Activated naive CD4-positive, alpha-beta T cell treated with anti-CD3 and anti-CD28 coated beads, Interleukin-2, amount 10 ng/mL, durations not matched to agents 7 days and 5 days (primary cell): ENCODE data around the gene NCAPD3.

ENCODE experiments used
- CTCF ChIA-PET: fragments of 350-600 bp; sonication (Branson Sonifier 250); formaldehyde crosslinking; loops from one replicate; lab custom pipeline; 2021; ENCODE audit warnings: antibody characterized with exemption; lab: Charles Lee
- DNase-seq: peaks from one replicate; pipeline ENCODE4 v3.0.0-alpha.2; 2020
- H3K27ac Mint-ChIP-seq: one replicate; pipeline ENCODE4 v1.8.0; 2021; ENCODE audit warnings: mild to moderate bottlenecking, moderate library complexity, mixed read lengths
- H3K27me3 Mint-ChIP-seq: one replicate; pipeline ENCODE4 v1.8.0; 2021; ENCODE audit warnings: mild to moderate bottlenecking, mixed read lengths
- H3K36me3 Mint-ChIP-seq: one replicate; pipeline ENCODE4 v1.8.0; 2021; ENCODE audit warnings: mixed read lengths
- H3K4me1 Mint-ChIP-seq: one replicate; pipeline ENCODE4 v1.8.0; 2021; ENCODE audit warnings: mixed read lengths
- H3K4me3 Mint-ChIP-seq: one replicate; pipeline ENCODE4 v1.8.0; 2021; ENCODE audit warnings: mild to moderate bottlenecking, moderate library complexity, mixed read lengths
- H3K9me3 Mint-ChIP-seq: one replicate; pipeline ENCODE4 v1.8.0; 2021; ENCODE audit warnings: mixed read lengths

The NCAPD3 gene

DNA sequence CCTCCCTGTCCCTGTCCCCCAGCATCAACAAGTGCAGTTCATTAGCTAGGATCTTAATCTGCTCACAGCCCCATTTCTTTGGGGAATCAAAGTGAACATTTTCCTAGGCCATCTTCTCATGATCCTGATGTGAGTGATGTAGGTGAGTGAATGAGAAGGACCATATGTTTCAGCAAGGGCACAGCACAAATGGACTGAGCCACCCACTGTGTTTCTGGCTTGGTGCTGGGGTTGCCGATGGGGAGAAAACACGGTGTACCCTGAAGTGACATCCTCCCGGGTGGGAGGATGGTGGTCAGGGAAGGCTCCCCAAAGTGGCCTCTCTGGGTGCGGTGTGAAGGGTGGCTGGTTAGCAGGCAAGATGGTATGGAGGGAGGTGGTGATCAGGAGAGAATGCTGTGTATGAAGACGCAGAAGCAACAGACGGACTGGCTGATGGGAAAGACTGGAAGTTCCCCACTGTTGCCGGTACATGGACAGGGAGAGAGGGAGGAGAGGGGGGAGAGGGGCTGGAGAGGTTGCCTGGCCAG lies 82.7 kb downstream of the NCAPD3 start:
- CTCF ChIA-PET: interaction anchor here (2.0 to 3.1 kb wide), 4 partner anchors 87 to 213 kb away, joined by 5 to 32 read pairs (median 20); no protein-coding TSS in a partner anchor
- Mint-ChIP-seq H3K4me3 (no peak overlapping the region), H3K9me3 (no peaks in the 10 kb centered on the region), H3K4me1 (peaks cover 17% of the 10 kb centered on the region), H3K27me3 (no peaks in the 10 kb centered on the region), H3K27ac (no peak overlapping the region), H3K36me3 (peaks cover 20% of the 10 kb centered on the region)
- DNase-seq: no peak

DNA sequence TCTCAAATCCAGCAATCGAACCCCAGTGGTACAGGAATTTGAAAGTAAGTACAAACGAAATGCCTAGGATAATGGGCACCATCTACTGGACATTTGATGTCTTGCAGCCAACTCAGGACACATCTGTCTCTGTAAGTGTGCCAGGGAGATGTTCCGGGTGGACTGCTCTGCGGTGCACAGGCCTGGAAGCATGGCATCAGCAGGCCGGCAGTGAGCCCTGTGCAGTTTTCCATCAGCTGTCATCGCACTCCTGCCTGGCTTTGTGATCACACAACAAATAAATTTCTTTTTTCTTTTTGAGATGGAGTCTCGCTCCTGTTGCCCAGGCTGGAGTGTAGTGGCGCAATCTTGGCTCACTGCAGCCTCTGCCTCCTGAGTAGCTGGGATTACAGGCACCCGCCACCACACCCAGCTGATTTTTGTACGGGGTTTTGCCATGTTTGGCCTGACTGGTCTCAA lies 83.9 kb downstream of the NCAPD3 start:
- DNase-seq: peak; percentile 69
- peaks cover 12% of the 10 kb centered on the region for H3K36me3 Mint-ChIP-seq
- H3K9me3 Mint-ChIP-seq: no peaks in the 10 kb centered on the region
- no peak overlapping the region for H3K27ac Mint-ChIP-seq
- no peaks in the 10 kb centered on the region for H3K27me3 Mint-ChIP-seq
- CTCF ChIA-PET: interaction anchor here (0.6 to 3.1 kb wide), 6 partner anchors 17 to 212 kb away, joined by 3 to 32 read pairs (median 12); no protein-coding TSS in a partner anchor
- peaks cover 17% of the 10 kb centered on the region for H3K4me1 Mint-ChIP-seq
- H3K4me3 Mint-ChIP-seq: no peak overlapping the region

DNA sequence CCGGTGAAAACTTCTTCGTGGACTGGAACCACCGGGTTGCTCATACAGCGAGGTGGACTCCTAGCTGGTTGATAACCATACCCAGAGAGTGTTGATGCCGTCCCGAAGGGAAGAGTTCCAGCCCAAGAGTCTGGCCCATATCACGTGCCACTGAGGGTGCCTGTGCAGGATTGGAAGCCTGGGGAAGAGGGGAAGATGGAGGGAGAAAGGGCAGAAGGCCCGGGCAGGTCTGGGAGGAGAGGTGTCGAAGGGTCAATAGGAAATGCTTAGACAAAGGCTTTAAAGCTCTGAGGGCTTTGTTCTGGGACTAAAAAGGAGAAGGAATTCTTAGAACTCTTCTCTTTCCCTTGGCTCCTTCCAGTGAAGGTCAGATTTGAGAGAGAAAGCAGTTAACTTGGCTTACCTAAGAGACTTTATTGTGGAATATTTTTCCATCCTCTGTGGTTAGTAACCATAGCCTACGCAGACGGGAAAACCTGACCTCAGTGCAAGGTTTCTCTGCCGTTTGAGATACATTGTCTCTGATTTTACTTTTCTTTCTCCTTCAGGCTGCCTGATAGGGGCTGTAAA lies 84.4 kb downstream of the NCAPD3 start:
- H3K27ac Mint-ChIP-seq: no peak overlapping the region
- H3K4me3 Mint-ChIP-seq: no peak overlapping the region
- CTCF ChIA-PET: interaction anchor here (0.6 to 3.1 kb wide), 12 partner anchors 13 to 212 kb away, joined by 3 to 32 read pairs (median 4); no protein-coding TSS in a partner anchor

DNA sequence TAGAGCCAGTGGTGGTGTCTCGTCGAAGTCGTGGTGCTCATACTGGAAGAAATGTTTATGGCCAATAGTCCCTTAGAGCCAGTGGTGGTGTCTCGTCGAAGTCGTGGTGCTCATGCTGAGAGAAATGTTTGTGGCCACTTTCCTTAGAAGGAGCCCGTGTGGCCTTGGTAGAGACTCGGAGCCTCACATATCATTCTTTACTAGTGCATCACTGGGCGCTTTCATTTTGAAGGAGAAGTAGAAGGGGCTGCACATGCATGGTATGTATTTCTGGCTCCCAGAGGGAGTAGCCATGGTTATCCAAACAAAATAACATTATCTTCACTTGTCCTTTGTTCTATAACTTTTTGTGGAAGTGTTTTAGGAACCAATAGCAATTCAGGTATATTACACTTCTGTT lies 85.4 kb downstream of the NCAPD3 start:
- H3K27ac Mint-ChIP-seq: no peak overlapping the region
- H3K36me3 Mint-ChIP-seq: no peaks in the 10 kb centered on the region
- H3K27me3 Mint-ChIP-seq: no peaks in the 10 kb centered on the region
- no peak overlapping the region for H3K4me3 Mint-ChIP-seq
- CTCF ChIA-PET: interaction anchor here (1.1 to 3.1 kb wide), 6 partner anchors 27 to 211 kb away, joined by 3 to 32 read pairs (median 12); no protein-coding TSS in a partner anchor
- no peaks in the 10 kb centered on the region for H3K9me3 Mint-ChIP-seq
- peaks cover 7% of the 10 kb centered on the region for H3K4me1 Mint-ChIP-seq
- no peak for DNase-seq

More for the DNA sequence above, 84.4 kb downstream of the NCAPD3 start:
- Mint-ChIP-seq H3K36me3 (peaks cover 8% of the 10 kb centered on the region), H3K27me3 (no peaks in the 10 kb centered on the region), H3K9me3 (no peaks in the 10 kb centered on the region), H3K4me1 (peaks cover 17% of the 10 kb centered on the region)
- no peak for DNase-seq

DNA sequence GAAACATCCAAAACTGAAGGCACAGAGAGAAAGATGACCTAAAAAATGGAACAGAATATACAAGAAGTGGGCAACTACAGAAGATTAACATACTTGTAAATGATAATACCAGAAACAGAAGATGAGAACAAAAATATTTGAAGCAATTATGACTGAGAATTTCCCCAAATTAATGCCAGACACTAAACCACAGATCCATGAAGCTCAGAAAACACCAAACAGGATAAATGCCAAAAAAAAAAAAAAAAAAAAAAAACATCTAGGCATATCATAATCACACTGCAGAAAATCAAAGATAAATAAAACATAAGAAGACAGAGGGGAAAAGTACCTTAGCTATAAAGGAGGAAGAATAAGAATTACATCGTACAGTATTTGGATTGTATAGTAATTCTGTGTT lies 89.6 kb downstream of the NCAPD3 start:
- CTCF ChIA-PET: interaction anchor here (4.1 kb wide), 1 partner anchor 84 kb away, joined by 18 read pairs; no protein-coding TSS in a partner anchor

DNA sequence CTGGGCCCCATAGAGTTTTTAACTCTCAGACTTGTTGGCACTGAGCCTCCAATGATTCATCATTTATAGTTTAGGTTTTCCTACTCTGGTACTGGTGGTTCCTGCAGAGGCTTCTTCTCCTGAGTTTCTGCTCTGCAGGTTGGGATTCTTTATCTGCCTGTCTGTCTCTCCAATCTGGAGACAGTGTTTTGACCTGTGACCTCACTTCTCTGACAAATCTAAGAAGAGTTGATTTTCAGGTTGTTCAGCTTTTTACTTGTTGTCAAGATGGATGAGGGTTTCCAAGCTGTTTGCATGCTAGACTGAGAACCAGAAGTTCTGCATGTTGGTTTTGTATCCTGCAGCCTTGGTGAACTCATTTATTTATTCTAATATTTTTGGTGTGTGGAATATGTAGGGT lies 91.0 kb downstream of the NCAPD3 start:
- no peaks in the 10 kb centered on the region for H3K4me1 Mint-ChIP-seq

More for the DNA sequence above, 89.6 kb downstream of the NCAPD3 start:
- H3K9me3 Mint-ChIP-seq: peaks cover 15% of the 10 kb centered on the region
- H3K36me3 Mint-ChIP-seq: peaks cover 7% of the 10 kb centered on the region
- peaks cover under 1% of the 10 kb centered on the region for H3K4me1 Mint-ChIP-seq
- DNase-seq: no peak
- H3K27ac Mint-ChIP-seq: no peak overlapping the region
- no peaks in the 10 kb centered on the region for H3K27me3 Mint-ChIP-seq
- no peak overlapping the region for H3K4me3 Mint-ChIP-seq

DNA sequence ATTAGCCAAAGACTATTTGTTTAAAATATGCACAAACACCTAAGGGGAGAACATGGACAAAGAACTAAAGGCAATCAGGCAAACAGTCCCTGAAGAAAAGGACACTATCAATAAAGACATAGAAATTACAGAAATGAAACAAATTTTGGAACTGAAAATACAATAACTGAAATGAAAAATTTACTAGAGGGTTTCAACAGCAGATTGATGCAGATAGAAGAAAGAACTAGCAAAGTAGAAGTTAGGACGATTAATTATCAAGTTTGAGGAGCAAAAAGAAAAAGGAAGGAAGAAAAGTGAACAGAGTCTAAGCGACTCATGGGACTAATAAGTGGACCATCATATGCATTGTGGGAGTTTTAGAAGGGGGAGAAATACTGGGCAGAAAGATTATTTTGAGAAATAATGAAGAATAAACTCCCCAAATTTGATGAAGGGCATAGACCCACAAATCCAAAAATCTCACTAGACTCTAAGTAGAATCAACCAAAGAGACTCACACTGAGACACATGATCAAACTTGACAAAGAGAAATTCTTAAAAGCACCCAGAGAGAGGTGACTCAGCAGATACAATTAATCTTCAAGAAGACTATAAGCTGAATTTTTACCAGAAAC lies 92.0 kb downstream of the NCAPD3 start:
- no peak for DNase-seq
- Mint-ChIP-seq H3K9me3 (peaks cover 15% of the 10 kb centered on the region), H3K36me3 (peaks cover 7% of the 10 kb centered on the region), H3K27me3 (peaks cover 4% of the 10 kb centered on the region), H3K27ac (no peak overlapping the region), H3K4me3 (no peak overlapping the region), H3K4me1 (no peaks in the 10 kb centered on the region)
- CTCF ChIA-PET: no interaction called here

More for the DNA sequence above, 91.0 kb downstream of the NCAPD3 start:
- DNase-seq: no peak
- Mint-ChIP-seq H3K27ac (no peak overlapping the region), H3K4me3 (no peak overlapping the region), H3K9me3 (peaks cover 15% of the 10 kb centered on the region), H3K27me3 (no peaks in the 10 kb centered on the region), H3K36me3 (peaks cover 7% of the 10 kb centered on the region)
- CTCF ChIA-PET: no interaction called here

DNA sequence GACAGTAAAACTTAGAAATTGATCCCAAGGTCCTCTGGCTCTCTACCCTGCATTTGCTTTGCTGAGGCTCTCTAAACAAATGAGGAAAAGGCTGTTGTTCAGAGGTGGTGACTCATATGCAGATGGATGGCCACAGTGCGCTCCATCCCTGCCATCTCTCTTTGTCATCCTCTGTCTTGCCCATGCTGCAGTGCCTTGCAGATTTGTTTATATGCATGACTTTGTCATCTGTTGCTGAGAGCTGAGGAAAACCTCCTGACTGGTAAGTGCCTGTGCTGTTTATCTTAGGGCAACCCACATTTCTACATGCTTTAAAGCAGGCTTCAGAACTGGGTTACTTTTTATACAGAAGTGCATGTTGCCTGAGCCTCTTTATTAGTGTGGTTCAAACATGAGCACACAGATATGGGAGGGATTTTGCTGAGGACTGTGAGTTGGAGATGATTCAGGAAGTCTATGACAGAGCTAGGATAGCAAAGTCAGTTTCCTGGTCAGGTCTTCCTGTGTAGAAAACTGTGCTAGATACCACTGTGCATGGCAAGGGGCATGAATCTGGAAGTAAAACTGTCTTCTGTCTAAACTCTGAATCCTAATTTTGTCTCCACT lies 97.4 kb downstream of the NCAPD3 start:
- Mint-ChIP-seq H3K9me3 (peaks cover 4% of the 10 kb centered on the region), H3K4me1 (peaks cover 16% of the 10 kb centered on the region), H3K36me3 (peaks cover 3% of the 10 kb centered on the region), H3K27me3 (peaks cover 43% of the 10 kb centered on the region), H3K4me3 (no peak overlapping the region), H3K27ac (no peak overlapping the region)
- no peak for DNase-seq
- CTCF ChIA-PET: interaction anchor here (0.6 to 1.0 kb wide), 5 partner anchors 13 to 76 kb away, joined by 3 read pairs; no protein-coding TSS in a partner anchor

DNA sequence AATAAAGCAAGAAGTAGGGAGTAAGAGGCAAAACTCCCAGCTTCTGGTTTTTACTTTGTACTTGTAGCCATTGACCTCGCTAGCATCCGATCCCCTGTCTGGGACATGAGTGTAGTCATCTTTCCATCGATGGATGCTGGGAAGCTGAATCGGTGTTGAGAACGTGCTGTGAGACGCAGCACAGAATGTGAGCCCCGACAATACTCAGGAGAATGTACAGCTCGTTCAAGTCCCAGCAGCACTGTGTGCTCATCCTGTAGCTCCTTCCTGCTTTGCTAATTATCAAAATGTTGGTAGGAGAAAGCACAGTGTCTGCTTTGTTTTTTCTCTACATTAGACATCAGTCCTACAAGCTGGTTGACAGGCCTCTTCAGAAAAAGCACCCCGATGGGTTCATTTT lies 98.3 kb downstream of the NCAPD3 start:
- H3K4me1 Mint-ChIP-seq: peaks cover 16% of the 10 kb centered on the region
- H3K36me3 Mint-ChIP-seq: peaks cover 1% of the 10 kb centered on the region
- no peaks in the 10 kb centered on the region for H3K9me3 Mint-ChIP-seq
- H3K27me3 Mint-ChIP-seq: peaks cover 43% of the 10 kb centered on the region
- CTCF ChIA-PET: interaction anchor here (0.8 to 1.0 kb wide), 2 partner anchors 27 to 75 kb away, joined by 3 read pairs; no protein-coding TSS in a partner anchor
- H3K27ac Mint-ChIP-seq: no peak overlapping the region
- H3K4me3 Mint-ChIP-seq: no peak overlapping the region
- DNase-seq: no peak

DNA sequence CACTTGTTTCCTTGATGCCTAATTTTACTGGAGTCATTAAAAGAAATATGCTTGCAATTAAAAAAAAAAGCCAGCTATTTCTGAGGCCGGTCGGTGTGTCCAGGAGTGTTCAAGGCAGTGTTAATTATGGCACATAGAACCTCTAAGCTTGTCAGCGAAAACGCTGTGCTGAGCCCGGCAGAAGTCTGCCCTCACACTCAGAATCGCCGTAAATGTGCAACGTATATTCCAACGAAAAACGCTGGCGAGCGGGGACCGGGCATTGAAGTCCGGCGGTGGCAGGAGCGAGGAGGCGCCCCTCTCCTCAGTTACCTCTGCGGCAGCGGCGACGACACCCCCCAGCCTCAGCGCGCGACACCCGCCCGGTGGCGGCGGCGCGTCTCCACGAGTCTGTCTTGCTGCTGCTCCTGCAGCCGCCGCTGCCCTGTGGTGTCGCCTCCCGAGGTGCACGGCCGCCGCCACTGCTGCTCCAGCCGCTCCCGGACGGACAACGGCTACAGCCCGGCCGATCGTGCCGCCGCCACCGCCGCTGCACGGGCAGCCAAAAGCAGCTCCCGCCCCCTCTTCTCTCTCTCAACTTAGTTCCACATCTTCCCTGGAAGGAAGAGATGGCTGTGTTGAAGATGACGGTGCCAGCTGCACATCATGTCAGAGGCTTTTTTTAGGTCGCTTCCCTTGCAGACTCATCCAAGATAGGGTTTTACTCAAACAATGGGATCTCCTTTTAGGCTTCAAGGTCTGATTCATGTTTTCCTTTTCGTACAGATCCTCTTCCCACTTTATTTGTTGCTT lies 98.9 kb downstream of the NCAPD3 start:
- Mint-ChIP-seq H3K36me3 (peaks cover 1% of the 10 kb centered on the region), H3K27me3 (peaks cover 43% of the 10 kb centered on the region), H3K4me1 (peaks cover 16% of the 10 kb centered on the region), H3K4me3 (no peak overlapping the region), H3K9me3 (no peaks in the 10 kb centered on the region), H3K27ac (no peak overlapping the region)
- CTCF ChIA-PET: interaction anchor here (0.9 to 1.4 kb wide), 4 partner anchors 26 to 74 kb away, joined by 3 to 5 read pairs (median 3); no protein-coding TSS in a partner anchor
- no peak for DNase-seq

DNA sequence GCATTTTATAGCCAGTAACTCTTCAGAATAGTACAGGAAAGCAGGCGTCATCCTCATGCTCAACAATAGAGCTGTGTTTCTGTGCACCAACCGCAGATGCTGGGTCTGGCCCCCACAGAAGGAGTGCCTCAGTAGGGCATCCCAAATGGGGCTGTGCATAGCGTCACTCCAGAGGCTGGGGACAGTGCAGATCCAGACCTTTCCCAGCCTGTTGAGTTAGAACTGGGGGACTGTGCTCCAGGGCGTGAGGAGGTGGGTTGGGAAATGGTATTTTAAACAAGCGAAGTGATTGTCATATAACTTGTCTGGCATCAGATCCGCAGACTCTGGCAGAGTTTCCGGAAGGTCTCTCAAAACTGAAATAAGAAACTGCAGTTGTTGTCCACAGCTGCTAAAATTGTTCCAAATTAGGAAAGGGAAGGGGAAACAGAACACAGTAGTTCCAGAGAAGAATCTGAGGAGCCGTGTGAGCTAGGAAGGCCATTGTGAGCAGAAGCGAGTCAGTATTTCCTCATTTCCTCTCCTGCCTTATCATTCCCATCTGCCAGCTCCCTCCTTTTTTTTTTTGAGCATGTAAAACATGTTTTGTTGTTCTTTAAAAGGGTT lies 102.7 kb downstream of the NCAPD3 start:
- Mint-ChIP-seq H3K4me3 (no peak overlapping the region), H3K27me3 (peaks cover 34% of the 10 kb centered on the region), H3K9me3 (no peaks in the 10 kb centered on the region), H3K4me1 (peaks cover 14% of the 10 kb centered on the region), H3K27ac (no peak overlapping the region), H3K36me3 (peaks cover 1% of the 10 kb centered on the region)
- CTCF ChIA-PET: no interaction called here
- no peak for DNase-seq

DNA sequence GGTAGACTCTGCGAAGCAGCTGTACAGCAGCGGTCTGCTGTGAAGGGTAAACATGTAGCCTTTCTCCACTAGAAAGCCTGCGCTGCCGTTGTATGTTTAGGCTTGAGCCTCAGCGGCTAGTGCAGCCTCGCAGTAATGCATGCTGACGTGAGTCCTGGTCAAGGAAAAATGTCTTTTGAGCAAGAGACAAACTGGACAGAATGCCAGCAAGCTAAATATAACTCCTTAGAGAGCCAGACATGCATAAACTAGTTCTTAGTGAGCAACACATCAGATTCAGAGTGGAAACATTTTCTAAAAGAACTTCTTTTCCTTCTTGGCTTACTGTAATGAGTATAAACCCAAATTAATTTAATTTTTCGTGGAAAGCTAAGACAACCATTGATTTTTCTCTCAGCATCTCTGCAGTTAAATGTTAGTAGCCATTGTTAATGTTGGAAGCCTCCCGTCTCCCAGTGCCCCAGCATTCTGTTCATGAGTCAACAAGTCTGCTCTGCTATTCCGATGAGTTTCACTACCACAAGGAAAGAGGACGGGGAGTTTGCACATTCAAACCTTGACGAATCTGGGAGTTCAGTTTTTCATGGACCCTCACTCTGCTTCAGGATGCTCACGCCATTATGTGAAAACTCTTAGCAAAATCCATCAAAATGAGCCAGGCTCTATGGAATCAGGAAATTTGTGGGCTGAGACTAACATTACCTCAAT lies 103.5 kb downstream of the NCAPD3 start:
- peaks cover 9% of the 10 kb centered on the region for H3K4me1 Mint-ChIP-seq
- H3K36me3 Mint-ChIP-seq: no peaks in the 10 kb centered on the region
- no peak overlapping the region for H3K4me3 Mint-ChIP-seq
- DNase-seq: no peak
- H3K27ac Mint-ChIP-seq: no peak overlapping the region
- CTCF ChIA-PET: no interaction called here
- H3K27me3 Mint-ChIP-seq: peaks cover 27% of the 10 kb centered on the region
- no peaks in the 10 kb centered on the region for H3K9me3 Mint-ChIP-seq

DNA sequence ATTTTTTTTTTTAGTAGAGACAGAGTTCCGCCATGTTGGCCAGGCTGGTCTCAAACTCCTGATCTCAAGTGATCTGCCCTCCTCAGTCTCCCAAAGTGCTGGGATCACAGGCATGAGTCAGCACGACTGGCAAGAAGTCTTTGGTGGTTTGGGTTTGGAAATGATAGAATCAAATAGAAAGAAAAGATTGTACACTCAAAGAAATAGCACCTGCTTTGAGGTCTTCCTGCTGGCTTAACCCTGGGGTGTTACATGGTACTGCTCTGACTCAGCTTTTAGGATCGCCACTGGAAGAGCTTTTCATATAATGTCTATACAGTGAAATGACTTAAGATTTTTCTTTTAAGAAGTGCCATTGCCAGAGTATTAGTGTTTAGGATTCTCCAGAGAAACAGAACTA lies 104.7 kb downstream of the NCAPD3 start:
- no peak overlapping the region for H3K27ac Mint-ChIP-seq
- CTCF ChIA-PET: no interaction called here
- H3K4me1 Mint-ChIP-seq: peaks cover 2% of the 10 kb centered on the region
- DNase-seq: no peak
- H3K36me3 Mint-ChIP-seq: no peaks in the 10 kb centered on the region
- H3K27me3 Mint-ChIP-seq: peaks cover 14% of the 10 kb centered on the region
- no peaks in the 10 kb centered on the region for H3K9me3 Mint-ChIP-seq
- H3K4me3 Mint-ChIP-seq: no peak overlapping the region
